Measurements from ENCODE around the gene SF3B4.

SF3B4 gene

GRCh38 chr1:149927056-149927562, 494 bp downstream of the SF3B4 start:
- H2AFZ ChIP-seq (ENCODE audit: low read depth): peak overlapping the region; percentile 47
- H3K79me2 ChIP-seq (ENCODE audit: insufficient read depth, low read depth): peaks cover 37% of the 10 kb centered on the region
- TF ChIP-seq CTCF (conservative IDR thresholded peaks at IDR 0.05; ENCODE audit: low read depth, low read length): no peak
- peak overlapping the region; percentile 100 for H3K4me3 ChIP-seq (IDR thresholded peaks at IDR 0.05; ENCODE audit: insufficient read depth, low read depth, low read length)
- H3K9ac ChIP-seq: peak overlapping the region; percentile 75
- H4K20me1 ChIP-seq (ENCODE audit: insufficient read depth): no peaks in the 10 kb centered on the region
- peaks cover 36% of the 10 kb centered on the region; the same call in 1 of the 2 replicates for H3K36me3 ChIP-seq (ENCODE audit: insufficient read depth)
- H3K27me3 ChIP-seq (ENCODE audit: insufficient read depth, low read depth): no peaks in the 10 kb centered on the region
- H3K4me1 ChIP-seq (ENCODE audit: low read depth, poor library complexity, severe bottlenecking): peaks cover 33% of the 10 kb centered on the region
- peak overlapping the region; percentile 80 for H3K4me2 ChIP-seq
- H3K27ac ChIP-seq: peak overlapping the region; percentile 77

- peaks cover 36% of the 10 kb centered on the region; the same call in 1 of the 2 replicates for H3K36me3 ChIP-seq (ENCODE audit: insufficient read depth)
- peaks cover 37% of the 10 kb centered on the region for H3K79me2 ChIP-seq (ENCODE audit: insufficient read depth, low read depth)
- peaks cover 33% of the 10 kb centered on the region for H3K4me1 ChIP-seq (ENCODE audit: low read depth, poor library complexity, severe bottlenecking)
- H4K20me1 ChIP-seq (ENCODE audit: insufficient read depth): no peaks in the 10 kb centered on the region
- no peak overlapping the region for H3K9ac ChIP-seq
- no peak overlapping the region for H2AFZ ChIP-seq (ENCODE audit: low read depth)
- H3K27ac ChIP-seq: no peak overlapping the region
- no peak for TF ChIP-seq CTCF (conservative IDR thresholded peaks at IDR 0.05; ENCODE audit: low read depth, low read length)
- H3K4me2 ChIP-seq: peak overlapping the region; percentile 80
- H3K4me3 ChIP-seq (IDR thresholded peaks at IDR 0.05; ENCODE audit: insufficient read depth, low read depth, low read length): peak overlapping the region; percentile 100
- H3K27me3 ChIP-seq (ENCODE audit: insufficient read depth, low read depth): no peaks in the 10 kb centered on the region
Observed at GRCh38 chr1:149926296-149926695, 1.3 kb downstream of the SF3B4 start.

- no peak overlapping the region for H3K27ac ChIP-seq
- H3K4me2 ChIP-seq: peak overlapping the region; percentile 80; the same call in 1 of the 2 replicates
- H3K79me2 ChIP-seq (ENCODE audit: insufficient read depth, low read depth): peaks cover 37% of the 10 kb centered on the region
- no peaks in the 10 kb centered on the region for H3K27me3 ChIP-seq (ENCODE audit: insufficient read depth, low read depth)
- H4K20me1 ChIP-seq (ENCODE audit: insufficient read depth): no peaks in the 10 kb centered on the region
- no peak overlapping the region for H3K9ac ChIP-seq
- H2AFZ ChIP-seq (ENCODE audit: low read depth): no peak overlapping the region
- peaks cover 36% of the 10 kb centered on the region; the same call in 1 of the 2 replicates for H3K36me3 ChIP-seq (ENCODE audit: insufficient read depth)
- H3K4me3 ChIP-seq (IDR thresholded peaks at IDR 0.05; ENCODE audit: insufficient read depth, low read depth, low read length): no peak overlapping the region
- H3K4me1 ChIP-seq (ENCODE audit: low read depth, poor library complexity, severe bottlenecking): peaks cover 33% of the 10 kb centered on the region
- TF ChIP-seq CTCF (conservative IDR thresholded peaks at IDR 0.05; ENCODE audit: low read depth, low read length): no peak
Observed at GRCh38 chr1:149925751-149926150, 1.9 kb downstream of the SF3B4 start.

- no peaks in the 10 kb centered on the region for H3K27me3 ChIP-seq (ENCODE audit: insufficient read depth, low read depth)
Observed at GRCh38 chr1:149925345-149925744, 2.3 kb downstream of the SF3B4 start.

More at GRCh38 chr1:149925345-149925744, 2.3 kb downstream of the SF3B4 start:
- peak overlapping the region; percentile 80; the same call in 1 of the 2 replicates for H3K4me2 ChIP-seq
- H3K9ac ChIP-seq: no peak overlapping the region
- peaks cover 36% of the 10 kb centered on the region; the same call in 1 of the 2 replicates for H3K36me3 ChIP-seq (ENCODE audit: insufficient read depth)
- H4K20me1 ChIP-seq (ENCODE audit: insufficient read depth): no peaks in the 10 kb centered on the region
- TF ChIP-seq CTCF (conservative IDR thresholded peaks at IDR 0.05; ENCODE audit: low read depth, low read length): no peak
- no peak overlapping the region for H2AFZ ChIP-seq (ENCODE audit: low read depth)
- H3K4me1 ChIP-seq (ENCODE audit: low read depth, poor library complexity, severe bottlenecking): peaks cover 33% of the 10 kb centered on the region
- no peak overlapping the region for H3K4me3 ChIP-seq (IDR thresholded peaks at IDR 0.05; ENCODE audit: insufficient read depth, low read depth, low read length)
- no peak overlapping the region for H3K27ac ChIP-seq
- H3K79me2 ChIP-seq (ENCODE audit: insufficient read depth, low read depth): peaks cover 37% of the 10 kb centered on the region

Data from KMS-11 (cell line).